Neural cell (in vitro differentiated cells): Measurements from ENCODE around the gene CHPF.

Source experiments
- CTCF ChIP-seq: fragments of 450-650 bp; IDR thresholded peaks from 2 replicates; pipeline ENCODE4 v1.5.1; 2014; ENCODE audit warnings: antibody characterized with exemption, mild to moderate bottlenecking, moderate library complexity; ENCODE audit not compliant: poor library complexity, severe bottlenecking
- EP300 ChIP-seq: fragments of 450-650 bp; conservative IDR thresholded peaks from 2 replicates; pipeline ENCODE4 v1.6.1; 2014; ENCODE audit warnings: antibody characterized with exemption, mild to moderate bottlenecking, moderate library complexity; ENCODE audit not compliant: poor library complexity, severe bottlenecking
- EZH2 ChIP-seq: fragments of 200-600, 300-800 bp; shearing (Covaris generic), sonication (generic); IDR thresholded peaks from 2 replicates; pipeline ENCODE4 v1.6.1; 2014; ENCODE audit warnings: antibody characterized with exemption, low read length, borderline replicate concordance, mild to moderate bottlenecking; ENCODE audit not compliant: insufficient read depth, poor library complexity, severe bottlenecking
- MXI1 ChIP-seq: fragments of 450-650 bp; conservative IDR thresholded peaks from 2 replicates; pipeline ENCODE4 v1.6.1; 2014; ENCODE audit warnings: antibody characterized with exemption, mild to moderate bottlenecking; ENCODE audit not compliant: poor library complexity, severe bottlenecking
- POLR2AphosphoS5 ChIP-seq: IDR thresholded peaks from 2 replicates; pipeline ENCODE4 v1.6.1; 2012
- RAD21 ChIP-seq: fragments of 450-650 bp; conservative IDR thresholded peaks from 2 replicates; pipeline ENCODE4 v1.6.1; 2014; ENCODE audit warnings: antibody characterized with exemption, mild to moderate bottlenecking, moderate library complexity
- REST ChIP-seq: IDR thresholded peaks from 2 replicates; pipeline ENCODE4 v1.6.1; 2012; ENCODE audit warnings: borderline replicate concordance
- SMC3 ChIP-seq: fragments of 450-650 bp; conservative IDR thresholded peaks from 2 replicates; pipeline ENCODE4 v1.6.1; 2014; ENCODE audit warnings: antibody characterized with exemption, mild to moderate bottlenecking, moderate library complexity; ENCODE audit not compliant: poor library complexity
- TAF1 ChIP-seq: IDR thresholded peaks from 2 replicates; pipeline ENCODE4 v1.6.1; 2012; ENCODE audit warnings: low read depth

DNA sequence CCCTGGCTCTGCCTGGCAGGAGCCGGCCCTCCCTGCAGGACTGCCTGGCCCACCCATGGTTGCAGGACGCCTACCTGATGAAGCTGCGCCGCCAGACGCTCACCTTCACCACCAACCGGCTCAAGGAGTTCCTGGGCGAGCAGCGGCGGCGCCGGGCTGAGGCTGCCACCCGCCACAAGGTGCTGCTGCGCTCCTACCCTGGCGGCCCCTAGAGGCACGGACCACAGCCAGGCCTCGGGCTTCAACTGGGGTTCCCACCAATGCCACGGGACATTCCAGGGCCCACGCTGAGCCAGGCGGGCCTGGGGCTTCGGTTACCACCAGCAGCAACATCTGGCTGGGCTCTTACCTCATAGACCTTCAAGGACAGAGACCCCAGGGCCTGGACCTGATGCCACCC, 51.0 kb downstream of the CHPF start:
- TF ChIP-seq CTCF (no peak), POLR2AphosphoS5 (no peak), TAF1 (no peak), REST (no peak), EP300 (no peak), EZH2 (no peak), SMC3 (no peak), RAD21 (no peak), MXI1 (no peak)
